HFF-Myc (cell line): Measurements from ENCODE around the gene COL1A2.

ENCODE experiments used
- DNase-seq: peaks from one replicate; pipeline ENCODE4 v3.0.0-alpha.2; 2011; ENCODE audit warnings: low read depth; ENCODE audit errors: extremely low read depth
- H3K4me3 ChIP-seq: replicated peaks from 2 replicates; pipeline ENCODE4 v1.5.1; 2011; ENCODE audit warnings: low read depth, mild to moderate bottlenecking, control low read depth, low read length
- CTCF ChIP-seq: IDR thresholded peaks from 2 replicates; pipeline ENCODE4 v1.5.1; 2012; ENCODE audit warnings: mild to moderate bottlenecking, low read depth, low read length, control low read depth; ENCODE audit errors: missing control alignments

Gene COL1A2

DNA sequence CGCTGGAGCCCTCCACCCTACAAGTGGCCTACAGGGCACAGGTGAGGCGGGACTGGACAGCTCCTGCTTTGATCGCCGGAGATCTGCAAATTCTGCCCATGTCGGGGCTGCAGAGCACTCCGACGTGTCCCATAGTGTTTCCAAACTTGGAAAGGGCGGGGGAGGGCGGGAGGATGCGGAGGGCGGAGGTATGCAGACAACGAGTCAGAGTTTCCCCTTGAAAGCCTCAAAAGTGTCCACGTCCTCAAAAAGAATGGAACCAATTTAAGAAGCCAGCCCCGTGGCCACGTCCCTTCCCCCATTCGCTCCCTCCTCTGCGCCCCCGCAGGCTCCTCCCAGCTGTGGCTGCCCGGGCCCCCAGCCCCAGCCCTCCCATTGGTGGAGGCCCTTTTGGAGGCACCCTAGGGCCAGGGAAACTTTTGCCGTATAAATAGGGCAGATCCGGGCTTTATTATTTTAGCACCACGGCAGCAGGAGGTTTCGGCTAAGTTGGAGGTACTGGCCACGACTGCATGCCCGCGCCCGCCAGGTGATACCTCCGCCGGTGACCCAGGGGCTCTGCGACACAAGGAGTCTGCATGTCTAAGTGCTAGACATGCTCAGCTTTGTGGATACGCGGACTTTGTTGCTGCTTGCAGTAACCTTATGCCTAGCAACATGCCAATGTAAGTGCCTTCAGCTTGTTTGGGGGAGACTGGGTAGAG, at the start of gene COL1A2:
TSS of gene COL1A2 (plus strand) at position 459 of the 704 bp plus-strand sequence. CDS start at position 596, 137 bp downstream.
- DNase-seq: peak; percentile 95
- no peak for TF ChIP-seq CTCF
- H3K4me3 ChIP-seq: peak within 1 kb of the TSS; percentile 67

- no peak for DNase-seq
- TF ChIP-seq CTCF: no peak
- H3K4me3 ChIP-seq: no peak overlapping the region
Observed at GRCh38 chr7:94345907-94346306, 48.8 kb upstream of the COL1A2 start.

DNA sequence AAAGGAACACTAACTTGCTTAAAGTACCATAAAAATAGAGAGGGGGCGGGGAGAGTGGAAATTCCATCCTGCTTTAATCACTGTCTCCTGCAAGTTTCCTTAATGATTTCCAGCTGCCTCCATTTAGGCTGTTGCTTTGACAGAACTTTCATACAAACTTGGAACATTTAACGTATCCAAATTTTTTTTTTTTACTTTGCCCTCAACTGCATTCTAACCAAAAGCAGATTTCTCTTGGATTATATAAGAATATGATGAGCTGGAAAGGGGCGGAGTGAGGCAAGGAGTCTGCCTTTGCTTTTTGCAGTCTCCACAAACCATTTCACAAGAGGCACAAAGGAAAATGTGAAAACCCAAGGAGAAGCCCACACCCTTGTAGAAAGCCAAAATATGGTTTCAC, 46.6 kb upstream of the COL1A2 start:
- no peak for TF ChIP-seq CTCF
- H3K4me3 ChIP-seq: no peak overlapping the region
- peak; percentile 96 for DNase-seq

GRCh38 chr7:94350734-94351133, 44.0 kb upstream of the COL1A2 start:
- no peak for DNase-seq
- H3K4me3 ChIP-seq: no peak overlapping the region
- no peak for TF ChIP-seq CTCF

GRCh38 chr7:94351703-94352102, 43.0 kb upstream of the COL1A2 start:
- TF ChIP-seq CTCF: no peak
- H3K4me3 ChIP-seq: no peak overlapping the region
- DNase-seq: no peak

GRCh38 chr7:94352887-94353286, 41.8 kb upstream of the COL1A2 start:
- DNase-seq: no peak
- no peak overlapping the region for H3K4me3 ChIP-seq
- TF ChIP-seq CTCF: no peak

DNA sequence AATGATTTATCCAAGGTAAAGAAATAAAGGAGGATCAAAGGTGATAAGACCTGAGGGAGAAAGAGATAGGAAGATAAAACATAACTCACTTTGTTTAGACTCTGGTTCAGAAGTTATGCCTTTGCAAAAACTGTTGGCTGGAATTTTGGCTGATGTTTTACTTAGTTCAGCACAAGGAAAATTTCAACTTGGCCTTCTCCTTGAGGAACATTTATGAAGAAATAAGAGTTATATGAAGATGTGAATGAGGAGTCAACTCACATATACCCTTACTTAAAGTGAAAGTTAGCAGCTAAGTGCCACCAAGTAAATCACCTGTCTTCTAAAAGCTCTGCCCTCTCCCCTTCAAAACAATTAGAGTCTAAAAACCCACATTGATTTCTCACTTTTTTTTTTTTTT, 39.7 kb upstream of the COL1A2 start:
- H3K4me3 ChIP-seq: no peak overlapping the region
- TF ChIP-seq CTCF: no peak
- DNase-seq: no peak
